CD4-positive, alpha-beta T cell (primary cell): Measurements from ENCODE around the gene ATAD3C. TPM values are rescaled to one million over a fixed set of nuclear protein-coding genes. Genes with fewer than 3 reads are reported as not detected.

Experiments used
- ATAC-seq: fragments of 200-7000 bp; cut with Tn5 transposase; one replicate; pipeline ENCODE4 v1.10.0; 2022; ENCODE audit warnings: mild to moderate bottlenecking; ENCODE audit not compliant: poor library complexity
- CTCF ChIA-PET: fragments of 350-600 bp; sonication (Branson Sonifier 250); formaldehyde crosslinking; loops from one replicate; lab custom pipeline; 2021; ENCODE audit warnings: antibody characterized with exemption, inconsistent platforms; lab: Charles Lee
- POLR2A ChIA-PET: fragments of 350-600 bp; sonication (Branson Sonifier 250); formaldehyde crosslinking; loops from one replicate; lab custom pipeline; 2021; ENCODE audit warnings: antibody characterized with exemption, inconsistent platforms; lab: Charles Lee
- DNase-seq, 14 experiments: peaks; one replicate each; pipeline ENCODE4 v3.0.0-alpha.2; 2013 to 2020; ENCODE audit warnings: mixed read lengths in 2 of 14
- H3K27ac ChIP-seq, 2 donors: one replicate each; pipeline versions ENCODE4 v1.5.1 to v1.7.0; 2013; ENCODE audit warnings: low read length in 2 of 2, low read depth in 1 of 2, mild to moderate bottlenecking in 1 of 2
- H3K27me3 ChIP-seq, 2 experiments: 1 replicate in 1 of 2; 2 replicates in 1 of 2; pipeline versions ENCODE4 v1.6.1 to v1.7.0; 2013; ENCODE audit warnings: low read length in 2 of 2, control low read depth in 1 of 2, mild to moderate bottlenecking in 1 of 2, moderate library complexity in 1 of 2; ENCODE audit not compliant: insufficient read depth in 2 of 2, control insufficient read depth in 1 of 2
- H3K36me3 ChIP-seq: one replicate; pipeline ENCODE4 v1.6.1; 2013; ENCODE audit warnings: low read length, control low read depth; ENCODE audit not compliant: insufficient read depth
- H3K4me1 ChIP-seq: one replicate; pipeline ENCODE4 v1.6.1; 2013; ENCODE audit warnings: low read length, control low read depth; ENCODE audit not compliant: insufficient read depth
- H3K4me3 ChIP-seq: one replicate; pipeline ENCODE4 v1.5.1; 2013; ENCODE audit warnings: mild to moderate bottlenecking, low read length, moderate library complexity
- H3K9me3 ChIP-seq, 2 experiments: 1 replicate in 1 of 2; 2 replicates in 1 of 2; pipeline versions ENCODE4 v1.6.1 to v1.7.0; 2013; ENCODE audit warnings: low read length in 2 of 2, mild to moderate bottlenecking in 2 of 2, control low read depth in 1 of 2, moderate library complexity in 1 of 2; ENCODE audit not compliant: control insufficient read depth in 1 of 2, insufficient read depth in 1 of 2
- H3K27ac Mint-ChIP-seq: one replicate; pipeline ENCODE4 v1.8.0; 2020; ENCODE audit warnings: mixed read lengths
- H3K27me3 Mint-ChIP-seq: one replicate; pipeline ENCODE4 v1.8.0; 2021; ENCODE audit warnings: mixed read lengths
- H3K36me3 Mint-ChIP-seq: one replicate; pipeline ENCODE4 v1.8.0; 2021; ENCODE audit warnings: low read depth, mixed read lengths
- H3K4me1 Mint-ChIP-seq: one replicate; pipeline ENCODE4 v1.8.0; 2021; ENCODE audit warnings: low read depth, mixed read lengths
- H3K4me3 Mint-ChIP-seq: one replicate; pipeline ENCODE4 v1.8.0; 2020; ENCODE audit warnings: mild to moderate bottlenecking, mixed read lengths
- H3K9me3 Mint-ChIP-seq: one replicate; pipeline ENCODE4 v1.8.0; 2020; ENCODE audit warnings: mixed read lengths
- CTCF ChIP-seq: fragments of 200-600 bp; IDR thresholded peaks from one replicate; pipeline ENCODE4 v1.8.0; 2022; ENCODE audit warnings: antibody characterized with exemption, mild to moderate bottlenecking
- intact Hi-C, 2 experiments: fragments of 100-400 bp; cut with DNase I in 1 of 2; cut with micrococcal nuclease in 1 of 2; formaldehyde crosslinking; loops; one replicate each; pipeline versions ENCODE4 v1.15.1 to v1.9.0; 2023 to 2025; cut with DNase I, micrococcal nuclease
- polyA plus RNA-seq, 2 donors: library from polyadenylated mRNA; unstranded; fragments of 120-200 nt; gene quantifications; one replicate each; pipeline ENCODE4 v1.2.1, GENCODE V29; 2013
- total RNA-seq, 174 experiments: library from RNA in 2 of 174; stranded (reverse) in 2 of 174; gene quantifications; one replicate each; pipeline ENCODE4 v1.2.3 and lab custom pipeline; 2021 to 2026

ATAD3C gene
- total RNA-seq (under 1 TPM; 0.28 to 0.74 TPM), total RNA-seq (lab: John Stamatoyannopoulos, UW) (0 to 2.6 (median 0.33) reads per million in 172 experiments)
- 1.2 TPM for polyA plus RNA-seq (2013, experiment 1 of 2)
- polyA plus RNA-seq (2013, experiment 2 of 2) = 1.5 TPM

- CTCF ChIA-PET = interaction anchor here (0.9 kb wide), 1 partner anchor 56 kb away, joined by 5 read pairs; no protein-coding TSS in a partner anchor
- Histone ChIP-seq H3K27ac (no peak within 1 kb of the TSS), H3K36me3 (no peaks in the 10 kb centered on the region), H3K4me3 (no peak within 1 kb of the TSS), H3K9me3 (no peaks in the 10 kb centered on the region), H3K27me3 (no peaks in the 10 kb centered on the region), H3K4me1 (no peaks in the 10 kb centered on the region)
- no peak for DNase-seq
- POLR2A ChIA-PET = no interaction called here
- H3K27ac Mint-ChIP-seq = no peak within 1 kb of the TSS
- H3K36me3 Mint-ChIP-seq = no peaks in the 10 kb centered on the region
- H3K4me1 Mint-ChIP-seq = no peaks in the 10 kb centered on the region
- intact Hi-C loops = no loop called here
- H3K9me3 Mint-ChIP-seq = no peaks in the 10 kb centered on the region
- ATAC-seq = no peak
- no peaks in the 10 kb centered on the region for H3K27me3 Mint-ChIP-seq
- TF ChIP-seq CTCF = no peak
- no peak within 1 kb of the TSS for H3K4me3 Mint-ChIP-seq
These were observed at the start of gene ATAD3C for GRCh38 chr1:1449099-1449739. Gene ATAD3C, plus strand, starts transcription at chr1:1449689. Its CDS starts 995 bp downstream, at chr1:1450684.

DNA sequence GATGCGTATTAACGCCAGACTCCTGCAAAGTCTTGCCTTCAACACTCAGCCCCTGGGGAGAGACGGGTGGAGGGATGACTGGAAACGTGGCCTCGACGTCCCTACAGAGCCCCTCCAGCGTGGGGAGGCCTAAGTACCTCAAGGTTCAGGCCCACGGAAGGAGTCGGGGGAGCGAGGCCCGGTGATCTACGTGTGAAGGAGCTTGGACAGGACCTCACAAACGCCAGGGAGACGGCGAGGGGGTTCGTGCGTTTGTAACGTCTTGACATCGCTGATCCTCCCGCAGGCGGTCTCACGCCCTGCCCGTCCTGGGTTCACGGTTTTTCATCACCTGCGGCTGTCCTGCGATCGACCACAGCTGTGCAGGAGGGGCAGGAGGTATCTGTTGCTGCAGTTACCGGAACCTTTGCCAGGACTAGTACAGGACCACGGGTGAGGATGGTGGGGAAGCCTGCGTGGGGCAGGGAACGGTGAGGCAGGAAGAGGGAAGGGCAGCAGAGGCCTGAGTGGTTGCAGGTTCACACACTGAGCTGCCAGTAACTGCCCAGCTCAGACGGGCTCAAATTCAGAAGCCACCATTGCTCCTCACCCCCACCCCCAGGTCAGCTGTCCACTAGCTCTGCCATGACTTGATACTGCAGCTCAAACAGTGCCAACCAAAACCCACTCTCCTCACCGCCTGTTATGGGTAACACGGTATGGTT lies 49.5 kb upstream of the ATAD3C start:
- no peak for TF ChIP-seq CTCF
- POLR2A ChIA-PET = interaction anchor here (1.5 to 4.2 kb wide), 8 partner anchors 8 to 379 kb away, joined by 4 to 80 read pairs (median 16); partner anchors contain the start of genes AURKAIP1, C1orf159, MIB2 and MRPL20
- peak overlapping the region; percentile 99 for H3K4me3 ChIP-seq
- CTCF ChIA-PET = interaction anchor here (1.0 to 1.9 kb wide), 4 partner anchors 10 to 74 kb away, joined by 3 to 11 read pairs (median 4); partner anchors contain the start of gene AURKAIP1
- no peaks in the 10 kb centered on the region for H3K27me3 ChIP-seq
- intact Hi-C loops = loop anchor here (1.0 to 5.0 kb wide), 4 partner anchors 7 to 128 kb away; partner anchors contain the start of genes AURKAIP1 (in 2 of the 2), MRPL20 (in 1 of the 2) and UBE2J2 (in 1 of the 2)
- H3K9me3 ChIP-seq = no peaks in the 10 kb centered on the region
- Mint-ChIP-seq H3K27me3 (no peaks in the 10 kb centered on the region), H3K9me3 (no peaks in the 10 kb centered on the region), H3K36me3 (peaks cover 73% of the 10 kb centered on the region), H3K4me3 (peak overlapping the region; percentile 92), H3K4me1 (peaks cover 50% of the 10 kb centered on the region), H3K27ac (peak overlapping the region; percentile 86)
- DNase-seq = peak in 3 of 14 experiments; percentile 8 to 44 (median 21)
- H3K4me1 ChIP-seq = peaks cover 50% of the 10 kb centered on the region
- ATAC-seq = no peak
- peak overlapping the region; percentile 81 to 89 for H3K27ac ChIP-seq
- peaks cover 69% of the 10 kb centered on the region for H3K36me3 ChIP-seq
